K562 (cell line): ENCODE data around the gene CD300E. TPM values are rescaled to one million over a fixed set of nuclear protein-coding genes. Genes with fewer than 3 reads are reported as not detected.

Experiments
- ATAC-seq: fragments of 200-7000 bp; cut with Tn5 transposase; 3 replicates; pipeline ENCODE4 v1.9.1; 2020; ENCODE audit warnings: moderate library complexity
- BruUV-seq: library from RNA; stranded (reverse); fragments of 400-500 nt; replicated peaks from 2 replicates; lab custom pipeline; 2021; lab: Mats Ljungman, UMichigan
- CTCF ChIA-PET: fragments of 300-600 bp; formaldehyde crosslinking; extraction: SDS; loops from one replicate; lab custom pipeline; 2021; ENCODE audit warnings: low intra/inter-chr PET ratio; lab: Yijun Ruan, JAX
- POLR2A ChIA-PET: fragments of 300-600, 350-650 bp; sonication (Branson Sonifier 250); formaldehyde crosslinking; extraction: SDS; loops from one replicate; lab custom pipeline; 2021; ENCODE audit warnings: antibody characterized with exemption, inconsistent platforms; lab: Yijun Ruan, JAX
- DNase-seq, 4 experiments: peaks; one replicate each; pipeline versions ENCODE4 v3.0.0 to v3.0.0-alpha.2; 2011 to 2018; ENCODE audit warnings: low spot score in 3 of 4, mixed read lengths in 3 of 4; ENCODE audit errors: extremely low read depth in 1 of 4
- FAIRE-seq: peaks from 2 replicates; lab custom pipeline; 2011; peaks lifted over from hg19 to GRCh38; lab: Jason Lieb, UNC
- H2AFZ ChIP-seq: 2 replicates; pipeline ENCODE4 v1.6.0; 2011; ENCODE audit warnings: low read depth, low read length, control low read depth, inconsistent platforms
- H3K27ac ChIP-seq: fragments of 200-600 bp; 3 replicates; pipeline ENCODE4 v1.8.0; 2011; ENCODE audit warnings: low read depth, mild to moderate bottlenecking, control low read depth, inconsistent platforms, low read length, moderate library complexity, mixed read lengths; ENCODE audit errors: extremely low read depth
- H3K27me3 ChIP-seq, 2 experiments: fragments of 300-600 bp in 1 of 2; 2 replicates in 1 of 2; 3 replicates in 1 of 2; pipeline versions ENCODE4 v1.6.0 to v1.8.0; 2011; ENCODE audit warnings: inconsistent platforms in 2 of 2, low read length in 2 of 2, mild to moderate bottlenecking in 1 of 2, mixed read lengths in 1 of 2, moderate library complexity in 1 of 2; ENCODE audit not compliant: control insufficient read depth in 2 of 2, insufficient read depth in 2 of 2
- H3K36me3 ChIP-seq: fragments of 300-600 bp; 3 replicates; pipeline ENCODE4 v1.8.0; 2011; ENCODE audit warnings: mild to moderate bottlenecking, low read length, inconsistent platforms; ENCODE audit not compliant: control insufficient read depth, insufficient read depth
- H3K4me1 ChIP-seq, 2 experiments: fragments of 200-600 bp in 1 of 2; replicated peaks in 1 of 2; 2 replicates in 1 of 2; 3 replicates in 1 of 2; pipeline versions ENCODE4 v1.5.1 to v1.8.0; 2011; ENCODE audit warnings: inconsistent platforms in 2 of 2, low read length in 2 of 2, mild to moderate bottlenecking in 1 of 2, mixed read lengths in 1 of 2, moderate library complexity in 1 of 2; ENCODE audit not compliant: control insufficient read depth in 2 of 2, insufficient read depth in 2 of 2
- H3K4me2 ChIP-seq: 2 replicates; pipeline ENCODE4 v1.6.1; 2011; ENCODE audit warnings: low read length, control low read depth, inconsistent platforms, mixed read lengths; ENCODE audit not compliant: insufficient read depth
- H3K4me3 ChIP-seq: fragments of 200-600 bp; sonication (generic), shearing (Covaris generic); 2 replicates; pipeline ENCODE4 v1.5.1; 2016; ENCODE audit warnings: control low read depth, inconsistent platforms
- H3K79me2 ChIP-seq: fragments of 200-600 bp; 3 replicates; pipeline ENCODE4 v1.8.0; 2011; ENCODE audit warnings: low read length, inconsistent platforms; ENCODE audit not compliant: control insufficient read depth, insufficient read depth
- H3K9ac ChIP-seq, 2 experiments: 2 replicates each; pipeline versions ENCODE4 v1.6.0 to v1.6.1; 2011; ENCODE audit warnings: low read depth in 2 of 2, low read length in 2 of 2, control low read depth in 1 of 2, inconsistent platforms in 1 of 2, mild to moderate bottlenecking in 1 of 2, mixed read lengths in 1 of 2; ENCODE audit not compliant: insufficient read depth in 1 of 2
- H3K9me1 ChIP-seq: one replicate; pipeline ENCODE4 v1.6.0; 2011; ENCODE audit warnings: inconsistent platforms, mild to moderate bottlenecking, low read length, moderate library complexity; ENCODE audit not compliant: control insufficient read depth, insufficient read depth
- H3K9me3 ChIP-seq: replicated peaks from 2 replicates; pipeline ENCODE4 v1.5.1; 2011; ENCODE audit warnings: low read depth, low read length, inconsistent platforms; ENCODE audit not compliant: control insufficient read depth, insufficient read depth
- H4K20me1 ChIP-seq: replicated peaks from 2 replicates; pipeline ENCODE4 v1.6.1; 2011; ENCODE audit warnings: low read length, inconsistent platforms, mixed read lengths; ENCODE audit not compliant: control insufficient read depth, insufficient read depth
- HDAC6 ChIP-seq: IDR thresholded peaks from 2 replicates; pipeline ENCODE4 v1.6.1; 2012; ENCODE audit warnings: low read depth, mild to moderate bottlenecking, control low read depth, inconsistent platforms, low read length, moderate library complexity
- MCM7 ChIP-seq, 2 experiments: fragments of 450-650 bp; IDR thresholded peaks; 2 replicates each; pipeline ENCODE4 v1.6.1; 2016 to 2018
- SREBF1 ChIP-seq: fragments of 150-350 bp; IDR thresholded peaks from 2 replicates; pipeline ENCODE4 v1.6.1; 2014; ENCODE audit warnings: antibody characterized with exemption, low read depth, low read length, borderline replicate concordance
- ZNF699 ChIP-seq: fragments of 250-450 bp; sonication (Bioruptor Pico); IDR thresholded peaks from 2 replicates; pipeline ENCODE4 v1.8.0; 2021; ENCODE audit warnings: mild to moderate bottlenecking, moderate library complexity; ENCODE audit not compliant: insufficient replicate concordance
- WGBS: fragments of 100-300 bp; shearing (Covaris generic); methylation state at CpG from one replicate; pipeline ENCODE4 v1.1.6; 2016; ENCODE audit warnings: low coverage, mixed read lengths; ENCODE audit not compliant: insufficient coverage; ENCODE audit errors: missing lambda C conversion rate; 5-methylcytosine and 5-hydroxymethylcytosine counted together
- in situ Hi-C: fragments of 300-500 bp; cut with MboI; formaldehyde crosslinking; loops from 4 replicates; pipeline ENCODE4 v1.15.0; 2018; ENCODE audit warnings: inconsistent platforms, mixed read lengths
- intact Hi-C: fragments of 100-400 bp; cut with micrococcal nuclease; formaldehyde crosslinking; loops from 2 replicates; pipeline ENCODE4 v1.14.2; 2022
- polyA plus RNA-seq, 8 experiments: library from polyadenylated mRNA; depleted of rRNA in 4 of 8; stranded (reverse) in 5 of 8; unstranded in 3 of 8; fragments of >200 nt; fragmentation: Nextera tagmentation in 2 of 8; fragmentation: Illumina TruSeq in 1 of 8; extraction: Ambion mirVana in 2 of 8; extraction: Trizol in 1 of 8; gene quantifications; 2 replicates each; pipeline versions ENCODE4 v1.2.1 to v1.2.3, GENCODE V29; 2011 to 2014; ENCODE audit warnings: inconsistent platforms in 1 of 8, missing spikeins in 1 of 8
- total RNA-seq, 7 experiments: library from RNA; depleted of rRNA in 6 of 7; stranded (reverse); fragments of >200 nt in 6 of 7; fragmentation: Illumina TruSeq in 2 of 7; extraction: Trizol in 2 of 7; gene quantifications; 2 replicates each; pipeline versions ENCODE4 v1.2.1 to v1.2.3, GENCODE V29; 2011 to 2021; ENCODE audit warnings: low replicate concordance in 1 of 7
- TF ChIP-seq, protein P1 (sequence below): fragments of 450-650 bp; formaldehyde crosslinking; IDR thresholded peaks from 2 replicates; pipeline ENCODE4 v1.4.0; 2022; ENCODE audit warnings: missing genetic modification characterization

The CD300E gene
- total and polyA plus RNA-seq, 9 of the 15 experiments (the other 6 are each of a cell fraction or from before 2014, with no cell fraction given), result not detected

DNA sequence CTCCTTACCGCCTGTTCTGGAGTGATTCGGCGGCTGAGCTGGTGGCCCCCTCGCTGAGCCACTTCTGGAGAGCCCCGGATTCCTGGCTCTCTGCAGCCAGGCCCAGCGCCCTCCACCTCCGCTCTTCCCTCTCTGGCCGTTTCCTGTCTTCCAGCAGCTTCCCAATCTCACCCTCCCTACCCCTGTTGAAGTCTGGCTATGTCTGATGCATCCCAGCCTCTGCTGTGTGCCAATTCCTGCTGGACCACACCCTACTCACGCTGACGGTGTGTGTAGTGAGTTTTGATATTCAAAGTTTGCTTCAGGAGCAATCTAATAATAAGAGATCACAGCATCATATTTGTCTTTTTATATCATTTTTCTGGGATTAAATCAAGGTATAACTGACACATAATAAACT, 40.9 kb downstream of the CD300E start:
- H3K9ac ChIP-seq, result no peak overlapping the region
- ATAC-seq (no peak), FAIRE-seq (no peak), DNase-seq (no peak)
- in situ Hi-C loops, result no loop called here
- POLR2A ChIA-PET, result no interaction called here
- no peak overlapping the region for H2AFZ ChIP-seq
- H3K9me1 ChIP-seq, result peaks cover 2% of the 10 kb centered on the region
- WGBS, result 3% methylated on average over 9 of the region's 10 CpGs
- no peak overlapping the region for H3K4me2 ChIP-seq
- TF ChIP-seq, protein P1, sequence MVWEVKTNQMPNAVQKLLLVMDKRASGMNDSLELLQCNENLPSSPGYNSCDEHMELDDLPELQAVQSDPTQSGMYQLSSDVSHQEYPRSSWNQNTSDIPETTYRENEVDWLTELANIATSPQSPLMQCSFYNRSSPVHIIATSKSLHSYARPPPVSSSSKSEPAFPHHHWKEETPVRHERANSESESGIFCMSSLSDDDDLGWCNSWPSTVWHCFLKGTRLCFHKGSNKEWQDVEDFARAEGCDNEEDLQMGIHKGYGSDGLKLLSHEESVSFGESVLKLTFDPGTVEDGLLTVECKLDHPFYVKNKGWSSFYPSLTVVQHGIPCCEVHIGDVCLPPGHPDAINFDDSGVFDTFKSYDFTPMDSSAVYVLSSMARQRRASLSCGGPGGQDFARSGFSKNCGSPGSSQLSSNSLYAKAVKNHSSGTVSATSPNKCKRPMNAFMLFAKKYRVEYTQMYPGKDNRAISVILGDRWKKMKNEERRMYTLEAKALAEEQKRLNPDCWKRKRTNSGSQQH (CRISPR knock-in tag), result no peak
- TF ChIP-seq SREBF1 (no peak), HDAC6 (no peak), MCM7 (IDR thresholded peaks at IDR 0.05) (no peak), ZNF699 (CRISPR knock-in tag) (no peak)
- H3K4me1 ChIP-seq, result no peaks in the 10 kb centered on the region
- BruUV-seq, result no TSS peak
- no peaks in the 10 kb centered on the region for H3K79me2 ChIP-seq
- H3K27me3 ChIP-seq, result peaks cover 5 to 42% of the 10 kb centered on the region in 2 experiments; a peak in 3 of 5 replicates
- no peak overlapping the region for H3K4me3 ChIP-seq
- CTCF ChIA-PET, result no interaction called here
- intact Hi-C loops, result no loop called here
- H3K9me3 ChIP-seq, result no peaks in the 10 kb centered on the region; the same call in 1 of the 2 replicates
- no peaks in the 10 kb centered on the region for H3K36me3 ChIP-seq
- H3K27ac ChIP-seq, result no peak overlapping the region
- H4K20me1 ChIP-seq, result no peaks in the 10 kb centered on the region
